BE2C (cell line): Measurements from ENCODE around the gene RBMS1.

Experiments
- DNase-seq: peaks from one replicate; pipeline ENCODE4 v3.0.0-alpha.2; 2020
- H3K27me3 ChIP-seq: fragments of 250-450 bp; sonication (Bioruptor Pico); 2 replicates; pipeline ENCODE4 v1.5.1; 2020; ENCODE audit warnings: mild to moderate bottlenecking
- H3K36me3 ChIP-seq: fragments of 250-450 bp; sonication (Bioruptor Pico); 2 replicates; pipeline ENCODE4 v1.5.1; 2020; ENCODE audit warnings: mild to moderate bottlenecking
- H3K4me1 ChIP-seq: fragments of 250-450 bp; sonication (Bioruptor Pico); 2 replicates; pipeline ENCODE4 v1.5.1; 2020
- H3K4me3 ChIP-seq: 2 replicates; pipeline ENCODE4 v1.5.1; 2011; ENCODE audit warnings: low read depth, low read length
- H3K9me3 ChIP-seq: fragments of 250-450 bp; sonication (Bioruptor Pico); 2 replicates; pipeline ENCODE4 v1.5.1; 2020
- CTCF ChIP-seq: IDR thresholded peaks from 2 replicates; pipeline ENCODE4 v1.5.1; 2012; ENCODE audit warnings: mild to moderate bottlenecking, low read depth, low read length

Gene RBMS1

GRCh38 chr2:160306985-160307384, 186.6 kb downstream of the RBMS1 start:
- no peaks in the 10 kb centered on the region for H3K9me3 ChIP-seq
- H3K4me3 ChIP-seq = no peak overlapping the region; the same call in 1 of the 2 replicates
- peaks cover 4% of the 10 kb centered on the region for H3K36me3 ChIP-seq
- peak; percentile 21 for DNase-seq
- H3K27me3 ChIP-seq = no peaks in the 10 kb centered on the region
- no peaks in the 10 kb centered on the region for H3K4me1 ChIP-seq
- TF ChIP-seq CTCF = no peak

- no peak for TF ChIP-seq CTCF
- no peak for DNase-seq
- H3K4me1 ChIP-seq = no peaks in the 10 kb centered on the region
- no peaks in the 10 kb centered on the region for H3K27me3 ChIP-seq
- H3K36me3 ChIP-seq = peaks cover 5% of the 10 kb centered on the region
- H3K4me3 ChIP-seq = no peak overlapping the region
- no peaks in the 10 kb centered on the region for H3K9me3 ChIP-seq
These were observed 188.4 kb downstream of the RBMS1 start for GRCh38 chr2:160305081-160305750.

GRCh38 chr2:160303527-160303926, 190.1 kb downstream of the RBMS1 start:
- no peaks in the 10 kb centered on the region for H3K9me3 ChIP-seq
- H3K4me3 ChIP-seq = no peak overlapping the region
- H3K4me1 ChIP-seq = no peaks in the 10 kb centered on the region
- no peak for DNase-seq
- no peaks in the 10 kb centered on the region for H3K27me3 ChIP-seq
- peaks cover 7% of the 10 kb centered on the region for H3K36me3 ChIP-seq
- TF ChIP-seq CTCF = no peak

- H3K9me3 ChIP-seq = no peaks in the 10 kb centered on the region
- no peak for TF ChIP-seq CTCF
- peaks cover 7% of the 10 kb centered on the region for H3K36me3 ChIP-seq
- H3K27me3 ChIP-seq = no peaks in the 10 kb centered on the region
- H3K4me1 ChIP-seq = no peaks in the 10 kb centered on the region
- H3K4me3 ChIP-seq = no peak overlapping the region
- no peak for DNase-seq
These were observed 190.5 kb downstream of the RBMS1 start for GRCh38 chr2:160303076-160303475.

GRCh38 chr2:160301420-160301819, 192.2 kb downstream of the RBMS1 start:
- no peak for DNase-seq
- TF ChIP-seq CTCF = no peak
- H3K9me3 ChIP-seq = no peaks in the 10 kb centered on the region
- no peak overlapping the region for H3K4me3 ChIP-seq
- H3K4me1 ChIP-seq = no peaks in the 10 kb centered on the region
- H3K27me3 ChIP-seq = no peaks in the 10 kb centered on the region
- H3K36me3 ChIP-seq = peaks cover 7% of the 10 kb centered on the region

- Histone ChIP-seq H3K4me1 (no peaks in the 10 kb centered on the region), H3K36me3 (peaks cover 7% of the 10 kb centered on the region), H3K4me3 (no peak overlapping the region), H3K9me3 (no peaks in the 10 kb centered on the region), H3K27me3 (no peaks in the 10 kb centered on the region)
- DNase-seq = no peak
- TF ChIP-seq CTCF = no peak
These were observed 193.4 kb downstream of the RBMS1 start for GRCh38 chr2:160300203-160300602.
